Measurements from ENCODE around the gene SLC44A4.

DNA sequence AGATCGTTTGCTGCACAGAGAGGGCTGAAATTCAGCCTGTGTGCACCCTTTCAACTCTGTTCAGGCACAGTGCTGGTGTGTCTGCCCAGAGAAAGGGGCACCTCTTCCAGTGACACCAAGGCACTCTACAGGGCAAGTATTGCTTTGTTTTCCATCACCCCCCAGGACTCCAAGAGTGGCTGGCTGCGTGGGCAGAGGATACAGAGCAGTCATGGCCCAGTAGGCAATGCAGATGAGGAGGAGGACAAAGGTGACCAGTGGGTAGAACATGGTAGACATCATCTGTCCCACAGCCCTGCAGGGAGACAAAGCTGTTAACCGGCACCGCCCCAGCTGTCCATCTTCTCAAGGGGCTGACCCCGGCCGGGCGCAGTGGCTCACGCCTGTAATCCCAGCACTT lies 9.5 kb downstream of the SLC44A4 start:
- TF ChIP-seq FOXP2 (optimal IDR thresholded peaks at IDR 0.05; ENCODE audit: control extremely low read depth, extremely low read length, insufficient read depth) (no peak), EZH2 (IDR thresholded peaks at IDR 0.05) (no peak), POLR2AphosphoS5 (IDR thresholded peaks at IDR 0.05; ENCODE audit: borderline replicate concordance, low read depth, low read length) (no peak)
